Immature natural killer cell (primary cell): ENCODE data around the gene ZFPM1. TPM values are rescaled to one million over a fixed set of nuclear protein-coding genes. Genes with fewer than 3 reads are reported as not detected.

Experiments
- DNase-seq, 3 donors: peaks; one replicate each; pipeline ENCODE4 v3.0.0; 2022; ENCODE audit warnings: mixed read lengths in 1 of 3
- H3K27ac Mint-ChIP-seq, 6 donors: one replicate each; pipeline ENCODE4 v1.8.0; 2020; ENCODE audit warnings: mixed read lengths in 6 of 6, mild to moderate bottlenecking in 5 of 6, inconsistent platforms in 4 of 6, moderate library complexity in 3 of 6
- H3K27me3 Mint-ChIP-seq, 3 donors: one replicate each; pipeline ENCODE4 v1.8.0; 2020 to 2021; ENCODE audit warnings: low read depth in 3 of 3, mild to moderate bottlenecking in 3 of 3, mixed read lengths in 3 of 3, moderate library complexity in 3 of 3, inconsistent platforms in 1 of 3
- H3K36me3 Mint-ChIP-seq, 3 donors: one replicate each; pipeline ENCODE4 v1.8.0; 2020; ENCODE audit warnings: mixed read lengths in 3 of 3, inconsistent platforms in 2 of 3, mild to moderate bottlenecking in 2 of 3
- H3K4me1 Mint-ChIP-seq, 2 donors: one replicate each; pipeline ENCODE4 v1.8.0; 2020; ENCODE audit warnings: inconsistent platforms in 2 of 2, mild to moderate bottlenecking in 2 of 2, mixed read lengths in 2 of 2, moderate library complexity in 1 of 2
- H3K4me3 Mint-ChIP-seq, 5 donors: one replicate each; pipeline ENCODE4 v1.8.0; 2020; ENCODE audit warnings: mild to moderate bottlenecking in 5 of 5, mixed read lengths in 5 of 5, inconsistent platforms in 3 of 5, moderate library complexity in 3 of 5
- H3K9me3 Mint-ChIP-seq, 6 donors: one replicate each; pipeline ENCODE4 v1.8.0; 2020; ENCODE audit warnings: mild to moderate bottlenecking in 6 of 6, mixed read lengths in 6 of 6, inconsistent platforms in 4 of 6, moderate library complexity in 3 of 6
- polyA plus RNA-seq, 3 donors: library from polyadenylated mRNA; unstranded; fragments of 300-500 nt; fragmentation: Illumina TruSeq; gene quantifications; one replicate each; pipeline ENCODE4 v1.2.3, GENCODE V29; 2021

ZFPM1 gene
- polyA plus RNA-seq, 3 donors from 2014 or later: 0.14 to 0.75 TPM; not detected in 1

- H3K4me1 Mint-ChIP-seq: peaks cover 26% of the 10 kb centered on the region in 2 donors
- no peaks in the 10 kb centered on the region for H3K36me3 Mint-ChIP-seq
- peak; percentile 96 to 98 (median 97) for DNase-seq
- peak within 1 kb of the TSS; percentile 81 to 90 (median 88) for H3K27ac Mint-ChIP-seq
- peak within 1 kb of the TSS; percentile 84 to 88 (median 86) for H3K4me3 Mint-ChIP-seq
- H3K9me3 Mint-ChIP-seq: no peaks in the 10 kb centered on the region
- H3K27me3 Mint-ChIP-seq: peaks cover 3 to 14% (median 13%) of the 10 kb centered on the region in 3 donors
These were observed 117.1 kb downstream of the ZFPM1 start, which contains the start of gene ZC3H18 for GRCh38 chr16:88569985-88570690. Gene ZC3H18, plus strand, starts transcription at chr16:88570403. Its CDS starts 6,721 bp downstream, at chr16:88577124.

- Mint-ChIP-seq H3K4me3 (peak overlapping the region; percentile 84 to 87 (median 85)), H3K4me1 (peaks cover 26% of the 10 kb centered on the region in 2 donors), H3K36me3 (no peaks in the 10 kb centered on the region), H3K27ac (peak overlapping the region; percentile 74 to 89 (median 84)), H3K9me3 (no peaks in the 10 kb centered on the region), H3K27me3 (peaks cover 2 to 14% (median 14%) of the 10 kb centered on the region in 3 donors)
- no peak for DNase-seq
These were observed 117.6 kb downstream of the ZFPM1 start for GRCh38 chr16:88570691-88571092.

- Mint-ChIP-seq H3K9me3 (no peaks in the 10 kb centered on the region), H3K36me3 (peaks cover 5 to 16% (median 9%) of the 10 kb centered on the region in 3 donors), H3K27me3 (peaks cover 2 to 12% (median 5%) of the 10 kb centered on the region in 3 donors), H3K4me1 (peaks cover 38% of the 10 kb centered on the region in 2 donors), H3K27ac (no peak overlapping the region), H3K4me3 (no peak overlapping the region)
- no peak for DNase-seq
These were observed 122.2 kb downstream of the ZFPM1 start for GRCh38 chr16:88575251-88575650.

GRCh38 chr16:88576307-88576706 is 123.2 kb downstream of the ZFPM1 start:
- H3K36me3 Mint-ChIP-seq: peaks cover 5 to 16% (median 13%) of the 10 kb centered on the region in 3 donors
- DNase-seq: no peak
- peak overlapping the region in 1 of 6 donors; percentile 24 for H3K27ac Mint-ChIP-seq
- peaks cover 35 to 39% of the 10 kb centered on the region in 2 donors for H3K4me1 Mint-ChIP-seq
- no peaks in the 10 kb centered on the region for H3K9me3 Mint-ChIP-seq
- no peak overlapping the region for H3K4me3 Mint-ChIP-seq
- peaks cover 2 to 8% (median 5%) of the 10 kb centered on the region in 3 donors for H3K27me3 Mint-ChIP-seq

GRCh38 chr16:88577166-88577565 is 124.1 kb downstream of the ZFPM1 start:
- Mint-ChIP-seq H3K4me1 (peaks cover 29 to 35% of the 10 kb centered on the region in 2 donors), H3K4me3 (no peak overlapping the region), H3K36me3 (peaks cover 5 to 16% (median 13%) of the 10 kb centered on the region in 3 donors), H3K27me3 (peaks cover 2 to 7% (median 5%) of the 10 kb centered on the region in 3 donors), H3K27ac (peak overlapping the region in 2 of 6 donors; percentile 9 to 74), H3K9me3 (no peaks in the 10 kb centered on the region)
- DNase-seq: no peak

- no peaks in the 10 kb centered on the region for H3K9me3 Mint-ChIP-seq
- no peak for DNase-seq
- H3K4me3 Mint-ChIP-seq: no peak overlapping the region
- H3K4me1 Mint-ChIP-seq: peaks cover 29 to 31% of the 10 kb centered on the region in 2 donors
- peaks cover 2 to 5% (median 2%) of the 10 kb centered on the region in 3 donors for H3K27me3 Mint-ChIP-seq
- peaks cover 5 to 16% (median 13%) of the 10 kb centered on the region in 3 donors for H3K36me3 Mint-ChIP-seq
- H3K27ac Mint-ChIP-seq: peak overlapping the region in 1 of 6 donors; percentile 15
These were observed 125.6 kb downstream of the ZFPM1 start for GRCh38 chr16:88578446-88579313.

- H3K27me3 Mint-ChIP-seq: peaks cover 2 to 3% (median 2%) of the 10 kb centered on the region in 3 donors
- H3K9me3 Mint-ChIP-seq: no peaks in the 10 kb centered on the region
- peak overlapping the region in 1 of 6 donors; percentile 64 for H3K27ac Mint-ChIP-seq
- no peak for DNase-seq
- H3K36me3 Mint-ChIP-seq: peaks cover 5 to 16% (median 16%) of the 10 kb centered on the region in 3 donors
- peaks cover 34 to 37% of the 10 kb centered on the region in 2 donors for H3K4me1 Mint-ChIP-seq
- no peak overlapping the region for H3K4me3 Mint-ChIP-seq
These were observed 127.3 kb downstream of the ZFPM1 start for GRCh38 chr16:88580371-88580770.

- Mint-ChIP-seq H3K36me3 (peaks cover 5 to 16% (median 16%) of the 10 kb centered on the region in 3 donors), H3K4me3 (no peak overlapping the region), H3K4me1 (peaks cover 38% of the 10 kb centered on the region in 2 donors), H3K27me3 (peaks cover 2% of the 10 kb centered on the region in 3 donors), H3K27ac (no peak overlapping the region), H3K9me3 (no peaks in the 10 kb centered on the region)
- DNase-seq: no peak
These were observed 128.0 kb downstream of the ZFPM1 start for GRCh38 chr16:88581033-88581432.

- H3K27ac Mint-ChIP-seq: no peak overlapping the region
- peaks cover 32 to 47% of the 10 kb centered on the region in 2 donors for H3K4me1 Mint-ChIP-seq
- peaks cover 0 to 2% (median 2%) of the 10 kb centered on the region in 3 donors for H3K27me3 Mint-ChIP-seq
- no peak overlapping the region for H3K4me3 Mint-ChIP-seq
- H3K9me3 Mint-ChIP-seq: no peaks in the 10 kb centered on the region
- H3K36me3 Mint-ChIP-seq: peaks cover 0 to 23% (median 18%) of the 10 kb centered on the region in 3 donors
- no peak for DNase-seq
These were observed 130.0 kb downstream of the ZFPM1 start for GRCh38 chr16:88582912-88583575.

GRCh38 chr16:88584676-88585075 is 131.6 kb downstream of the ZFPM1 start:
- no peak overlapping the region for H3K4me3 Mint-ChIP-seq
- H3K27me3 Mint-ChIP-seq: peaks cover 2 to 4% (median 2%) of the 10 kb centered on the region in 3 donors
- H3K27ac Mint-ChIP-seq: peak overlapping the region in 2 of 6 donors; percentile 29 to 53
- no peaks in the 10 kb centered on the region for H3K9me3 Mint-ChIP-seq
- peaks cover 23 to 45% of the 10 kb centered on the region in 2 donors for H3K4me1 Mint-ChIP-seq
- peaks cover 0 to 29% (median 25%) of the 10 kb centered on the region in 3 donors for H3K36me3 Mint-ChIP-seq
- DNase-seq: no peak

- Mint-ChIP-seq H3K27me3 (peaks cover 2 to 4% (median 2%) of the 10 kb centered on the region in 3 donors), H3K4me1 (peaks cover 21 to 40% of the 10 kb centered on the region in 2 donors), H3K36me3 (peaks cover 0 to 28% (median 23%) of the 10 kb centered on the region in 3 donors), H3K27ac (no peak overlapping the region), H3K9me3 (no peaks in the 10 kb centered on the region), H3K4me3 (no peak overlapping the region)
- DNase-seq: no peak
These were observed 132.2 kb downstream of the ZFPM1 start for GRCh38 chr16:88585269-88585668.

GRCh38 chr16:88585927-88586581 is 133.0 kb downstream of the ZFPM1 start:
- no peak for DNase-seq
- no peak overlapping the region for H3K4me3 Mint-ChIP-seq
- H3K27me3 Mint-ChIP-seq: peaks cover 2 to 3% (median 2%) of the 10 kb centered on the region in 3 donors
- peaks cover 17 to 33% of the 10 kb centered on the region in 2 donors for H3K4me1 Mint-ChIP-seq
- H3K27ac Mint-ChIP-seq: peak overlapping the region in 1 of 6 donors; percentile 4
- no peaks in the 10 kb centered on the region for H3K9me3 Mint-ChIP-seq
- peaks cover 0 to 28% (median 19%) of the 10 kb centered on the region in 3 donors for H3K36me3 Mint-ChIP-seq
